PC-9 (cell line): Measurements from ENCODE around the gene RANBP10. TPM values are rescaled to one million over a fixed set of nuclear protein-coding genes. Genes with fewer than 3 reads are reported as not detected.

Experiments
- BruUV-seq: library from RNA; stranded (reverse); fragments of 400-500 nt; replicated peaks from 2 replicates; lab custom pipeline; 2021; lab: Mats Ljungman, UMichigan
- CTCF ChIA-PET: fragments of 300-600 bp; sonication (Branson Sonifier 250); formaldehyde crosslinking; loops from one replicate; lab custom pipeline; 2022; ENCODE audit warnings: antibody characterized with exemption; lab: Charles Lee
- POLR2A ChIA-PET: fragments of 300-600 bp; sonication (Branson Sonifier 250); formaldehyde crosslinking; loops from one replicate; lab custom pipeline; 2022; ENCODE audit warnings: antibody characterized with exemption; ENCODE audit not compliant: unreplicated experiment; lab: Charles Lee
- DNase-seq, 2 experiments: peaks; one replicate each; pipeline versions ENCODE4 v3.0.0 to v3.0.0-alpha.2; 2015 to 2022; ENCODE audit warnings: mixed read lengths in 1 of 2
- H2AFZ ChIP-seq: fragments of 200-600 bp; sonication (generic); 2 replicates; pipeline ENCODE4 v1.8.1; 2017; ENCODE audit warnings: antibody characterized with exemption
- H3F3A ChIP-seq: fragments of 200-600 bp; sonication (generic); 2 replicates; pipeline ENCODE4 v1.8.1; 2017; ENCODE audit warnings: antibody characterized with exemption, mild to moderate bottlenecking, low read depth; ENCODE audit not compliant: insufficient read depth
- H3K27ac ChIP-seq: fragments of 200-600 bp; sonication (generic); 2 replicates; pipeline ENCODE4 v1.6.1; 2016; ENCODE audit warnings: mixed run types
- H3K27me3 ChIP-seq: fragments of 200-600 bp; sonication (generic); 2 replicates; pipeline ENCODE4 v1.6.1; 2016; ENCODE audit warnings: low read depth, mixed run types; ENCODE audit not compliant: insufficient read depth
- H3K36me3 ChIP-seq: fragments of 200-600 bp; sonication (generic); 2 replicates; pipeline ENCODE4 v1.6.1; 2016; ENCODE audit warnings: low read depth, mixed run types
- H3K4me1 ChIP-seq: fragments of 200-600 bp; sonication (generic); replicated peaks from 2 replicates; pipeline ENCODE4 v1.6.1; 2016; ENCODE audit warnings: mixed run types; ENCODE audit not compliant: insufficient read depth
- H3K4me2 ChIP-seq: fragments of 200-600 bp; sonication (generic); 2 replicates; pipeline ENCODE4 v1.6.1; 2017; ENCODE audit warnings: mixed run types
- H3K4me3 ChIP-seq: fragments of 200-600 bp; sonication (generic); 2 replicates; pipeline ENCODE4 v1.6.1; 2016; ENCODE audit warnings: mixed run types
- H3K79me2 ChIP-seq: fragments of 200-600 bp; sonication (generic); 2 replicates; pipeline ENCODE4 v1.6.1; 2017; ENCODE audit warnings: low read depth, mixed run types
- H3K9me2 ChIP-seq: fragments of 200-600 bp; sonication (generic); 2 replicates; pipeline ENCODE4 v1.8.1; 2017; ENCODE audit warnings: mild to moderate bottlenecking; ENCODE audit not compliant: insufficient read depth
- H3K9me3 ChIP-seq: fragments of 200-600 bp; sonication (generic); 2 replicates; pipeline ENCODE4 v1.8.1; 2016; ENCODE audit warnings: low read depth; ENCODE audit not compliant: insufficient read depth
- H4K20me1 ChIP-seq: fragments of 200-600 bp; sonication (generic); 2 replicates; pipeline ENCODE4 v1.8.1; 2017; ENCODE audit not compliant: insufficient read depth
- CTCF ChIP-seq: fragments of 200-600 bp; sonication (generic); conservative IDR thresholded peaks from 2 replicates; pipeline ENCODE4 v1.6.1; 2017; ENCODE audit warnings: mixed run types, antibody characterized with exemption, mild to moderate bottlenecking, moderate library complexity
- EZH2 ChIP-seq: fragments of 200-600 bp; sonication (generic); IDR thresholded peaks from 2 replicates; pipeline ENCODE4 v1.8.0; 2017; ENCODE audit warnings: antibody characterized with exemption, low read depth
- intact Hi-C: fragments of 100-400 bp; cut with micrococcal nuclease; formaldehyde crosslinking; loops from one replicate; pipeline ENCODE4 v1.10.0; 2022; ENCODE audit not compliant: unreplicated experiment
- total RNA-seq: library from RNA; stranded (reverse); gene quantifications from 2 replicates; pipeline ENCODE4 v1.2.3, GENCODE V29; 2021

Gene RANBP10
- total RNA-seq, 1 experiment from 2014 or later: 21.0 TPM

DNA sequence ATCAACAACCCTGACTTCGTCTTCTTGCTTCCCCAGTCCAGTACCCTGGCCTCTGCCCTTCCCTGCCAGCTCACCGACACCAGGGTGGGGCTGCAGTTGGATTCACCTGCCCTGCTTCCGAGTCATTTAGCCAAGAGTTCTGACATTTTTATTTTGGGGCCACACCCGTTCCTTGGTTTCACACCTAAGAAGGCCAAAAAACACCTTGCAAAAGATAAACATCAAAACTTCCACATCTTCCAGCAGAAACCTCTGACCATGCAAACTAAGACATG is 45.5 kb downstream of the RANBP10 start:
- Histone ChIP-seq H3K4me2 (no peak overlapping the region), H3K79me2 (no peaks in the 10 kb centered on the region), H3K4me1 (no peaks in the 10 kb centered on the region), H3K27ac (no peak overlapping the region), H3F3A (no peaks in the 10 kb centered on the region), H2AFZ (no peak overlapping the region), H3K9me2 (no peaks in the 10 kb centered on the region), H3K36me3 (no peaks in the 10 kb centered on the region), H3K9me3 (no peaks in the 10 kb centered on the region), H3K4me3 (no peak overlapping the region), H4K20me1 (0 out of 2 replicates have a peak, but pooled peaks cover 2% of the 10 kb centered on the region), H3K27me3 (no peaks in the 10 kb centered on the region)
- no TSS peak for BruUV-seq
- CTCF ChIA-PET: no interaction called here
- POLR2A ChIA-PET: no interaction called here
- intact Hi-C loops: no loop called here
- no peak for DNase-seq
- TF ChIP-seq CTCF (no peak), EZH2 (no peak)

DNA sequence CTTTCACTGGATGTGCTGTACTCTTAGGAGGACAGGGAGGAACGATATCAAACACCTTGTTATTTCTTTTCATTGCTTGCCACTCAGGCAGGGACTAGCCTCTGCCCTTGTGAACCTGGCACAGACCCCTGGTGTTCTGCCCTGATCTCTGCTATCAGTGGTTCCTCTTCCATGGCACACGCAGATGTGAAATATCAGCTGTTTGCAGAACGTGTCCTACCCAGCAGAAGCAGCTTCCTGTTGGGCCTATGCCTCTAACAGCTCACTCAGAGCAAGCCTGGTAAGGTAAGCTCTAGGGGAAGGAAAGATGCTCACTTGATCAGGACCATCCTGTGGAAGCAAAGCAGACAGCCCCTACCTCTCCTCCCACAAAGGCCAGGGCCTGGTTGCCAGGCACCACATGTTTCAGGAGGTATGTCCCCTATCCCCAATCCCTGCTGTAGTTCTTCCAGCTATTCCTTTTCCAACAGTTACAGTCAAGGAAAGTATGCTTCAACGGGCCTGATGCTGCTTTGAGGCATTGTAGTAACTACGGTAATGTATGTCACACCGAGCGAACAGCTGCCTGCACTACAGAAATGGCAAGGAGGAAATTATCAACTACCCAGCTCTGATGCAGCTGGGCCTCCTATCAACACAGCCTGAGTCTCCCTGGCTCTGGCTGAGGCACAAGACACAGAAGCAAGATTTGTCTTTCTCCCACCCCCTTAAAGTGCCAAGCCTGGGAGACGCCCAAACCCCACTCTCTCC is 46.0 kb downstream of the RANBP10 start:
- Histone ChIP-seq H3K4me3 (no peak overlapping the region), H3K9me3 (no peaks in the 10 kb centered on the region), H4K20me1 (0 out of 2 replicates have a peak, but pooled peaks cover 2% of the 10 kb centered on the region), H3K4me1 (no peaks in the 10 kb centered on the region), H3K36me3 (no peaks in the 10 kb centered on the region), H3K4me2 (no peak overlapping the region), H3K27me3 (no peaks in the 10 kb centered on the region), H3K27ac (no peak overlapping the region), H3K9me2 (no peaks in the 10 kb centered on the region), H3K79me2 (no peaks in the 10 kb centered on the region), H2AFZ (no peak overlapping the region), H3F3A (no peaks in the 10 kb centered on the region)
- intact Hi-C loops: no loop called here
- BruUV-seq: no TSS peak
- TF ChIP-seq CTCF: no peak
- TF ChIP-seq EZH2: no peak
- no peak for DNase-seq
- CTCF ChIA-PET: interaction anchor here (0.7 kb wide), 1 partner anchor 55 kb away, joined by 3 read pairs; no protein-coding TSS in a partner anchor
- POLR2A ChIA-PET: interaction anchor here (0.6 kb wide), 1 partner anchor 18 kb away, joined by 14 read pairs; no protein-coding TSS in a partner anchor

DNA sequence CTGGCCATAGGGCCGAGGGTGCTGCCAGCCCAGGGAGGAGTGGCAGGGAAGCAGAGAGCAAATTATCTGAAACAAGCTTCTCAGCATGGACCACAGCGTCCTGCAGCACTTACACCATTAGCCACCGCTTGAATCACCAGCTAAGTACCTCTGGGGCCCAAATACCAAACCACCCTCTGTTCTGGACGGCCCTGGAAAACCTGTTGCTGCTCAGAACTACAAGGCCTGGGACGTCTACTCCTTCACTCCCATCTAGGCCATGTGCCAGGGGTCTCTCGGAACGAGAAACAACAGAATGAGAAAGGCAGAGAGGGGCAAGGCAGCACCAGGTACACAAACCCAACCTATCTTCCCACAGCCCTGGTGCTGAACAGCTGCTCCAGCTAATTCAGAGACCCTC is 47.4 kb downstream of the RANBP10 start:
- Histone ChIP-seq H3K79me2 (no peaks in the 10 kb centered on the region), H3K9me2 (no peaks in the 10 kb centered on the region), H3K4me1 (no peaks in the 10 kb centered on the region), H3K4me2 (no peak overlapping the region), H3K27me3 (no peaks in the 10 kb centered on the region), H3K9me3 (no peaks in the 10 kb centered on the region), H3K27ac (no peak overlapping the region), H4K20me1 (0 out of 2 replicates have a peak, but pooled peaks cover 2% of the 10 kb centered on the region), H2AFZ (no peak overlapping the region), H3F3A (no peaks in the 10 kb centered on the region), H3K36me3 (no peaks in the 10 kb centered on the region), H3K4me3 (no peak overlapping the region)
- no TSS peak for BruUV-seq
- ChIA-PET POLR2A (interaction anchor here (0.6 kb wide), 1 partner anchor 460 kb away, joined by 4 read pairs; no protein-coding TSS in a partner anchor), CTCF (no interaction called here)
- TF ChIP-seq CTCF (no peak), EZH2 (no peak)
- intact Hi-C loops: no loop called here
- DNase-seq: no peak
